HUDEP-2 (cell line): ENCODE results near the gene RAB34.

ENCODE experiments used
- DNase-seq, 76 experiments: peaks; one replicate each; lab custom pipeline; 2025; ENCODE audit not compliant: unreplicated experiment in 76 of 76; lab: John Stamatoyannopoulos, UW

The RAB34 gene, protein sequence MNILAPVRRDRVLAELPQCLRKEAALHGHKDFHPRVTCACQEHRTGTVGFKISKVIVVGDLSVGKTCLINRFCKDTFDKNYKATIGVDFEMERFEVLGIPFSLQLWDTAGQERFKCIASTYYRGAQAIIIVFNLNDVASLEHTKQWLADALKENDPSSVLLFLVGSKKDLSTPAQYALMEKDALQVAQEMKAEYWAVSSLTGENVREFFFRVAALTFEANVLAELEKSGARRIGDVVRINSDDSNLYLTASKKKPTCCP

DNA sequence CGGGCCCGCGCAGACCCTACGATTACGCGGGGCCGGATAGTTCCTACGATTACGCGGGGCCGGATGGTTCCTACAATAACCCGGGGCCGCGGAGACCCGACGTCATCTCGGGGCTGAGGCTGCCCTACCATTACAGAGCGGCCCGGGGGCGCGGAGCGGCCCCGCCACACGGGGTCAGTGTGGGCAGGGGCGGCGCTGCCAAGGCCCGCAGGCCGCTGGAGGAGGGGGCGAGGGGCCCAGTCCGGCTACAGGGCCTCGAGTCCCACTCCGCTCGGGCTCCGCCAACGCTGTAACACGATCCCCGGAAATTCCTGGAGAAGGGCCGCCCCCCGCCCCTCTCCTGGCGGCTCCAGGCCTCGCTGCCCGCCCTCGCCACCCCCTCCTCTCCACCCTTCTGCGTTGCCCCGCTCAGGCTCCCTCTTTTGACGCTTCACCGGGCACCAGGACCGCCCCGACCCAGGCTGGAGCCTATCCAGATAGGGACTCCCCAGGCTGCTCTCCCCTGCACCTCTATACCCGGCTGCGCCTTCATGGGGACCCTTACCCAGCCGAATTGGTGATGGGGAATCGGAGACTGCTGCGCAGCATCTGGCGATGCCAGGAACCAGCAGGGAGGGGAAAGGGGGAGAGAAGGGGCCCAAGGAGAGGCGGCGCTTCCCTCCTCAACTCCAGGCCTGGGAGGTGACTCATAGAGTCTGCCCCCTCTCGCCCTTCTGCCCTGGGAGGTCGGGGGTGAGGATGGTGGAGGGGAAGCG is at the start of gene RAB34:
TSS of gene RAB34 (minus strand) at position 291 of the 755 bp plus-strand sequence. CDS start 602 bp downstream, outside the sequence.
- no peak for DNase-seq

DNA sequence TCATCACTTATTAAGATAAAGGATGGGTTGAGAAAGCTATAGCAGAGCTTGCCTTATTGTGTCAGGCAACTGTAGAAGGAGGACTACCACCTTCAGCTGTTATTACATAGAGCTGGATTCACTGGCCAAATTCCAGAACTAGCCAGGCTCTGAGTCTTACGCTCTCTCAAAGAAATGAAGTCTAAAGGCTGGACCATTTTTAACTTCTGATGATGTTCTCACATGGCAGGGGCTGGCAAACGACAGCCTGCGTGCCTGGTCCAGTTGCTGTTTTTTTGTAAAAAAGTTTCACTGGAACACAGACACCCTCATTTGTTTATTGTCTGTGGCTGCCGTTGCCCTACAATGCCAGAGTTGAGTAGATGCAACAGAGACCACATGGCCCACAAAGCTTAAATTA is 47.4 kb upstream of the RAB34 start:
- DNase-seq, result no peak

DNA sequence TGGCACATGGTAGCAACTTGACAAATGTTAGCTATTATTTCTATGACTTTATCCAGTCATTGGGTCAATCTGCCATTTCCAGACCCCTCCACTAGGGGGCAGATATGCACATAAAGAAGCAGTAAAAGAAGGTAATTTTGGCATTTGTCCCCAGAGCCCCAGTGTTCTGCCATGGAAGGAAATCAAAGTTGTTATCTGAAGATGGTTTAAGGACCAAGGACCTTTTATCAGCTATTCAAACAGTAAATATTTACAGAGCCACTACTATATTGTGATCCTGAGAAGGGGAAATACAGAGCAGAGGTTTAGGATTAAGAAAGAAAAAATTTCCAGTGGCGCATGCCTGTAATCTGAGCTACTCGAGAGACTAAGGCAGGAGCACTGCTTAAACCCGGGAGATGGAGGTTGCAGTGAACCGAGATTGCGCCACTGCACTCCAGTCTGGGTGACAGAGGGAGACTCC is 46.2 kb upstream of the RAB34 start:
- DNase-seq, result peak in 69 of 76 experiments; percentile 17 to 86 (median 58)

DNA sequence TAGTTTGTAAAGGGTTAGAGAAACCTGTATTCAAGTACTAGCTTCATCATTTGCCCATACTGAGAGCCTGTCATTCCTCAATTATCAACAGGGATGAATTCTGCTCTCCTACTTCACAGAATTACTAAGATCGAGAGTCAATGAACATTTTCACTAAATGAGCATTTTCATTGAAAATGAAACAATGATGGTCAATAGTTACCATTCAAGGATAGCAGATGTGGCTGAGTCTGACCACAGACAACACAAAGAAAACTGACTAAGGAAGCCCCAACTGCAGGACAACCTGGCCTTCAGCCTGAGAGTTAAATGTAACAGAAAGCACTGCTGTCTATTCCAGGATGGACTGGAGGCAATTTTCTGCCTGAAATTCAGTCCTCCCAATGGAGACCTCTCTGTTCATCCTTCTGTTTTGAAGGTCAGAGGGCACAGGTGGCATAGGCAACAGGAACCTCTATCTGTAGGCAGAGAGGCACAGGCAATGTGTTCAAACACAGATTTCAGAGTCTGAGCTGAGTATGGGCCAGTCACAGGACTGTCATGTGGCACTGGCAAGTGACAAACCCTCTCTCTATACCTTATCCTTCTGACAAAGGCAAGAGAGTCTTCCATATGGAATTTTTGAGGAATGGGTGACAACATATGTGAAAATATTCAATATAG is 45.6 kb upstream of the RAB34 start:
- DNase-seq, result no peak

DNA sequence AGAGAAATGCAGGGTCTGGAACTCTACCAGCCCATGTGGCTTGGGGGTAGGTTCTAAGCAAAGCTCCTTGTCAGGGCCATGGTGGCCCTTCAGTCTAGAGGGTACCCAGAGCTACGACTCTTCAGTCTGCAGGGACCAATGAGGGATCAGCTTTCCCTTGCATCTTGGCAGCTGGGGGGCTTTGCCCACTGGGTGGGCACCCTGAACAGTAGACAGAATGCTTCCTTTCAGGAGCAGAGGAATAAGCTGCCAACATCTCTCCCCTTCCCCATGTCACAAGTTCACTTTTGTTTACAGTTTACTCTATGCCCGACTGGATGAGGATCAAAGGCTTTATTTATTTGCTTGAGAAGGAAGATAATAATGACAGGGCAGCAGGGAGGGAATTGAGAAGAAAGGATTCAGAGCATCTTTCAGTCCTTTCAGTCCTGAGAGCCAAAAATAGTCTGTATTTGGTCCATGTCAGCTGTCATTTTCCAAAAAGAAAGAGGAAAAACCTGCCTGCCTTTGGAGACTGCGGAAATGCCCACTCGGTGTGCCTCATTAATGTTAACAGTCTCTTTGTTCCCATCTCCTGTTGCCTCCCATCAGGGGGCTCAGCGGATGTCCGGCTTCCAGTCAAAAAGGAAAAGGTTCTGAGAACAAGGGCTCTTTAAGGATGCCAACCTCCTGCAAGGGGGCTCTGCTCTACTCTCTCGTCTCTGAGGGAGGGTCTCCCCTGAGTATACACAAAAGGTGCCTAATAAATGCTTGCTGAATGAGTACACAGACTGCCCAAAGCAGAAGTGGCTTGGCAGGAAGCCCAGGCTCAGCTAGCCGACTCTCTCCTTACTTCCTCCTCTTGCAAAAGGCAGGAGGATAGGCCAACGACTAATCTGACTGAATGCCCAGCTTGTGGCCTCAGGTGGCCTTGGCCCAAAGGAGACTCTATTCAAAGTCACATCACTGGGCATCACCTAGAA is 43.2 kb upstream of the RAB34 start:
- peak in 42 of 76 experiments; percentile 7 to 59 (median 32) for DNase-seq

DNA sequence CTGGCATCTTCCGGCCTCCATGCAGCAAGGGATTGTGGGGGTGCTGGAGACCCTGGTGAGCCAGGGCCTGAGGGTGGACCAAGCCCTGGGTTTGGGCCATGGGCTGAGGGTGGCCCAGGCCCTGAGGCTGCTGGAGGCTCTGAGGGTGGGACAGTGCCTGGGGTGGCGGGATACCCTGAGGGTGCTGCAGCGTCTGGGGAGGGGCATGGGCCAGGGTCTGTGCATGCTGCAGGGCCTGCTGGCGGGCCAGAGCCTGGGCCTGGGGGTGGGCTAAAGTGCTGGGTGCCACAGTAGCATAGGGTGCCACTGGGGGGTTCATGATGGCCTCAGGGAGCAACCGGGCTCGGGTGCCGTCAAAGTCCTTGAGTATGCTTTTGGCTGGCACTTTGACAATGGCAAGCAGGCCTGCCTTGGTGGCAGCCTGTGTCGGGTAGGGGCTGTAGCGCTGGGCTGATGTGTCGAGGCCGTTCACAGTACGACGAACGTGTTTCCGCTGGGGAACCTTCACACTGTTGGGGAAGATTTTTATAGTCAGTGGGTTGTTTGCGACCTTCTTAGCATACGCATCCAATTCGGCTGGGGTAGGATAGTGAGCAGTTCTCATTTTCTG is 41.7 kb upstream of the RAB34 start:
- DNase-seq, result no peak

DNA sequence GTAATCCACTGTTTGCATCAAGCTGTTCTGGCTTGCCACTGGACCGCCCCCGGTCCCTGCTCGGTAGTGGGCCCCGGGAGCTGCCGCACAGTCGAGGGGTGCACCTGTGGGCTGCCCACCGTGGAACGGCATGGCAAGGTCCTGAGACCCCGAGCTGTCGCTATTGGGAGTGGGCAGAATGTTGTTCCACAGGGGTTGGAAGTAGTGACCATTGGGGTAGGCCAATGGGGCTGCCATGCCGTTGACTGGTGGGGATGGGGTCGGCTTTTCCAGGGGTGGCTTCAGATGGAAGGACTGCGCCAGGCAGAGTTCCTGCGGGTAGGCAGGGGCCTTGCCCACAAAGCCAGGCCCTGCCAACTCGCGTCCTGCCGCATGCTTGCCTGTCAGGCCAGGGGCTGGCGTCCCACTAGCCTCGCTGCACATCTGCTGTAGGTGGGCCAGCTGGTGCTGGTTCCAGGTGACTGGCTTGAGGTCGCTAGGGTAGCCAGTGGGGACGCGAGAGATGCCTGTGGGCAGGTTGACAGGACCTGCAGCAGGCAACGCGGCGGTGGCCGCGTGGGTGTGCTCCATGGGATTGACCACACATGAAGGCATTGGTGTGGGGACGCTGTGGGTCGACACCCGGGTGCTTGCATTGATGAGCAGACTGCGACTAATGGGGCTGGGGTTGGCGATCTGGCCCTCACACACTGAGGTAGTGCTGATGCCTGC is 40.9 kb upstream of the RAB34 start:
- no peak for DNase-seq

DNA sequence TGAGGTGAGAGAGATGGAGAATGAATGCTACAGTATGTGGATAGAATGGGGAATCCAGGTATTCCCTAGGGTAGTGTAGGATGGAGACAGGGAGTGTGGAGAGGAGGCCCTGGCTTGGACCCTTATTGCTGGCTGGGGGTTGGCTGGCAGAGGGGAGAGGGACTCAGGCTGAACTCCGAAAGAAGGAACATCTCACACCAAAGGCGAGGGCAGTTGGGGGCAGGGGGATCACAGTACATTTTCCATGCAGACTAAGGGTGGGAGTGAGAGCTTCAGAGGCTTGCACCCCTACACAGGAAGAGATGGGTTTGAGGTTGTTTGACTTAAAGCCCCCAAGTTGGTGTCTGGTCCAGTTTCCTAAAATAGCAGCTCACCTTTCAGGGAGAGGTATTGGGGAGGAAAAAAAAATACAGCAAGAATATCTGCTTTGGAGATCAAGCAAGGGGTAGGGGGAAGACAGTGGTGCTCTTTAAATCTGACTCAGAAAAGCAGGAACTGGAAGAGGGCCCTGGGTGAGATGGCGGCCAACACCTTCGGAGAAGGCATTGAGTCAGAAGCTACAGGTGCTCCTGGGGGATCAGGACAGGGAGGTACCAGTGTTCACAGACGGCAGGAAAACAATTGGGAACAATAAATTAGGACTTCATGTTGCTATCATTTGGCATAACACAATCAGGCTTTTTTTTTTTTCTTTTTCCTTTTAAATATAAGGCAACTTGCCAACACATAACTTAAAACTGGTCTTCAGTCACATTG is 38.6 kb upstream of the RAB34 start:
- DNase-seq, result no peak

DNA sequence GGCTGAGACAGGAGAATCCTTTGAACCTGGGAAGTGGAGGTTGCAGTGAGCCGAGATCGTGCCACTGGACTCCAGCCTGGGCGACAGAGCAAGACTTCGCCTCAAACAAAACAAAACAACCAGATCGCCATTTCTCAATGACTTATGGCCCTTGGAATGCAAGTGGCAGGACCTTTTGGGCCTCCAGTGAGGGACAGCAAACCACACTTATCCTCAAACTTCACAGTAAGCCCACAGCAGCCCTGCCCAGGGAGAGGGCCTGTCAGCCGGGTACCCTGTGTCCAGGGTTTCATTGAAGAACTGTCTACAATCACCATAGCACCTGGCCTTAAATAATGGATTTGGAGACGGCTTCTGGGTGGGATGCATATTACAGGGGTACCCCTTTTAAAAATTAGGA is 37.8 kb upstream of the RAB34 start:
- no peak for DNase-seq

DNA sequence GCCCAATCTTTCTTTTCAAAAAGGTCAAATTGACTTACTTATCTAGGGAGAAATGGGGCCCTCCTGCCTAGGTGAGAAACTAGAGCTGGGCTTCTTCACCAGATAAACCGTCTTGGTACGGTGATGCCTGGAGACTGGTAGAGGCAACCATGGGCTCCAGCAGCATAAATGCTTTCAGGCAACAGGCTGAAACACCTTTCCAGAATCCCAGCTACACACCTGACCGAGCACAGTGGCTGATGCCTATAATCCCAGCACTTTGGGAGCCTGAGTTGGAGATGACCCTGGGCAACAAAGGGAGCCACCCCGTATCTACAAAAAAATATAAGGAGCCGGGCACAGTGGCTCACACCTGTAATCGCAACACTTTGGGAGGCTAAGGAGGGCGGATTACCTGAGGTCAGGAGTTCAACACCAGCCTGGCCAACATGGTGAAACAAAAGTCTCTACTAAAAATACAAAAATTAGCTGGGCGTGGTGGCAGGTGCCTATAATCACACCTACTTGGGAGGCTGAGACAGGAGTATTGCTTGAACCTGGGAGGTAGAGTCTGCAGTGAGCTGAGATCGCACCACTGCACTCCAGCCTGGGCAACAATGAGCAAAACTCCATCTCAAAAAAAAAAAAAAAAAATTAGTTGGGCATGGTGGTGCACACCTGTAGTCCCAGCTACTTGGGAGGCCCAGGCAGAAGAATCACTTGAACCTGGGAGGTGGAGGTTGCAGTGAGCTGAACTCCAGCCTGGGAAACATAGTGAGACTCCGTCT is 34.1 kb upstream of the RAB34 start:
- no peak for DNase-seq

DNA sequence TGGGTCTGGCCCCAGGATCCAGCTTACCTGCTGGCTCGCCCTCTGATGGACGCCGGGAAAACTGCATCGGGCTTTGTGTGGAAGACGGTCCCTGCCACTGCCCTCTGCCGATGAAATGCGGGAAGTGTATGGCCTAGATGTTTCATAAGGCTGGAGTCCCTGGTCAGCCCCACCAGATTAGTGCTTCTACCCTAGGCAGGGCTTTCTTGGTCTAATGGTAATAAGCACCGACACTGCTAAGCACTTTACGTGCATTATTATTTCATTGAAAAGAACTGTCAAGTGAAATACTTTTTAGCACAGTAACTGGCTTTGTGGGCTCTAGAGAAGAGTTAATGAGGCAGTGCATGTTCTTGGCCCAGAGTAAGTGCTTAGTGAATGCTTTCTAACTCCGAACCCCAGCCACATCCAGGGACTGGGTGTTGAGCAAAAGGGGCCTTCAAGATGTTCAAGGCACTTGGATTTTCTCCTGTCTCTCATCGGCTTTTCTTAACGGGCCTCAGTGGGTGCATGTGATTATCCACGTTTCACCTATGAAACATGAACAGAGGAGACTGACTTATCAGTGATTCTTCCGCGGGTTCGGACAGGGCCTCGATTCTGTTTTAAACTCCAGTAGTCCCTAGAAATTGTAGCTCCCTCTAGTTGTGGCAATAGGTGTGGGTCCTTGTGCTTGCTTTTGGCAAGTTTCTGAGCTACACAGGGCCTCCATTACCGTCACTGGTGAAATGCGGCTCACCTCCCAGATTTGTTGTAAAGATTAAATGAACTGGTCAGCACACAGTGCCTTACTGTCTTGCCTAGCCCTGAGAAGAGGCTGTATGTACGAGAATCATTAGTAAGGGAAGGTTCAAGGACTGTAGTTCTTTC is 32.7 kb upstream of the RAB34 start:
- peak in 72 of 76 experiments; percentile 54 to 94 (median 84) for DNase-seq

DNA sequence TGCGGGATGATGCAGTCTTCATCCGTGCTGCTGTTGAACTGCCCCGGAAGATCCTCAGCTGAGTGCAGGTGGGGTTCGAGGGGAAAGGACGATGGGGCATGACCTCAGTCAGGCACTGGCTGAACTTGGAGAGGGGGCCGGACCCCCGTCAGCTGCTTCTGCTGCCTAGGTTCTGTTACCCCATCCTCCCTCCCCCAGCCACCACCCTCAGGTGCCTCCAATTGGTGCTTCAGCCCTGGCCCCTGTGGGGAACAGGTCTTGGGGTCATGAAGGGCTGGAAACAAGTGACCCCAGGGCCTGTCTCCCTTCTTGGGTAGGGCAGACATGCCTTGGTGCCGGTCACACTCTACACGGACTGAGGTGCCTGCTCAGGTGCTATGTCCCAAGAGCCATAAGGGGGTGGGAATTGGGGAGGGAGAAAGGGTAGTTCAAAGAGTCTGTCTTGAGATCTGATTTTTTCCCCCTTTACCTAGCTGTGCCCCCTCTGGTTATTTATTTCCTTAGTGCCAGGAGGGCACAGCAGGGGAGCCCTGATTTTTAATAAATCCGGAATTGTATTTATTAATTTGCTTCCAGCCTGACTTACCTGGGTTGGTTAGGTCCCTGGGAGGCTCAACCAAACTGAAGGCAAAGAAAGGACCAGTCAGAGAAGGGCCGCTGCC is 32.0 kb upstream of the RAB34 start:
- peak in 1 of 76 experiments; percentile 28 for DNase-seq

DNA sequence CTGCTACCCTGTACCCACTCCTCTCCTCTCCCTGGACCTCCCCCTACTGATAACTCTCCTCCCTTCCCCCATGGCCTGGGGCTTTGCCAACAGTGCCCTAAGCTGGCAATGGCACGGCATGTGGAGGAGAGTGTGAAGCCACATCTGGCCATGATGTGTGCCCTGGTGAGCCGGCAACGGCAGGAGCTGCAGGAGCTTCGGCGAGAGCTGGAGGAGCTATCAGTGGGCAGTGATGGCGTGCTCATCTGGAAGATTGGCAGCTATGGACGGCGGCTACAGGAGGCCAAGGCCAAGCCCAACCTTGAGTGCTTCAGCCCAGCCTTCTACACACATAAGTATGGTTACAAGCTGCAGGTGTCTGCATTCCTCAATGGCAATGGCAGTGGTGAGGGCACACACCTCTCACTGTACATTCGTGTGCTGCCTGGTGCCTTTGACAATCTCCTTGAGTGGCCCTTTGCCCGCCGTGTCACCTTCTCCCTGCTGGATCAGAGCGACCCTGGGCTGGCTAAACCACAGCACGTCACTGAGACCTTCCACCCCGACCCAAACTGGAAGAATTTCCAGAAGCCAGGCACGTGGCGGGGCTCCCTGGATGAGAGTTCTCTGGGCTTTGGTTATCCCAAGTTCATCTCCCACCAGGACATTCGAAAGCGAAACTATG is 31.3 kb upstream of the RAB34 start:
- no peak for DNase-seq

DNA sequence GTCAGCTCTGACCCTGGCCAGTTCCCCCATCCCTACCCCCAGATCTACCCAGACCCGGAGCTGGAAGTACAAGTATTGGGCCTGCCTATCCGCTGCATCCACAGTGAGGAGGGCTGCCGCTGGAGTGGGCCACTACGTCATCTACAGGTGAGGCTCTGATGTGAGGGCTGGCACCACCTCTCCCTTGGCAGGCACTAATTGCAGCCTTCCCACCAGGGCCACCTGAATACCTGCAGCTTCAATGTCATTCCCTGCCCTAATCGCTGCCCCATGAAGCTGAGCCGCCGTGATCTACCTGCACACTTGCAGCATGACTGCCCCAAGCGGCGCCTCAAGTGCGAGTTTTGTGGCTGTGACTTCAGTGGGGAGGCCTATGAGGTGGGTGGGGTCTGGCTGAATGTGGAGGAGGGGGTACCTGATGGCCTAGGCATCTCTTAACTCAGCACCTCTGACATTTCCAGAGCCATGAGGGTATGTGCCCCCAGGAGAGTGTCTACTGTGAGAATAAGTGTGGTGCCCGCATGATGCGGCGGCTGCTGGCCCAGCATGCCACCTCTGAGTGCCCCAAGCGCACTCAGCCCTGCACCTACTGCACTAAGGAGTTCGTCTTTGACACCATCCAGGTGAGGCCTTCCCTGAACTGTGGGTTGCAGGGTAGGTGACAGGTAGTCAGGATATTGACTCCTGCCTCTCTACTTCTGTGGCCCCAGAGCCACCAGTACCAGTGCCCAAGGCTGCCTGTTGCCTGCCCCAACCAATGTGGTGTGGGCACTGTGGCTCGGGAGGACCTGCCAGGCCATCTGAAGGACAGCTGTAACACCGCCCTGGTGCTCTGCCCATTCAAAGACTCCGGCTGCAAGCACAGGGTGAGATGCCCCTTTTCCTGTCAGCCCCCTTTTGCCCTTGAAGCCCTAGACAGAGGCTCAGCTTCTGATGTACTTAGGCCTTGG is 30.4 kb upstream of the RAB34 start:
- DNase-seq, result no peak
